ENCODE data around the gene RREB1.

The RREB1 gene

GRCh38 chr6:7135755-7136154 lies 28.0 kb downstream of the RREB1 start:
- peaks cover 13% of the 10 kb centered on the region for H3K4me1 ChIP-seq (ENCODE audit: control insufficient read depth, insufficient read depth, low read length)
- no peaks in the 10 kb centered on the region for H3K9me3 ChIP-seq (ENCODE audit: control insufficient read depth, low read length)
- no peak overlapping the region for H3K4me3 ChIP-seq (ENCODE audit: insufficient read depth, low read depth, low read length)
- no peaks in the 10 kb centered on the region for H3K36me3 ChIP-seq (ENCODE audit: control insufficient read depth, insufficient read depth, low read length)
- no peak overlapping the region for H3K27ac ChIP-seq (ENCODE audit: insufficient read depth, low read depth, low read length, poor library complexity, severe bottlenecking)
- H3K27me3 ChIP-seq (ENCODE audit: control insufficient read depth, insufficient read depth, low read length, poor library complexity, severe bottlenecking) = no peaks in the 10 kb centered on the region

DNA sequence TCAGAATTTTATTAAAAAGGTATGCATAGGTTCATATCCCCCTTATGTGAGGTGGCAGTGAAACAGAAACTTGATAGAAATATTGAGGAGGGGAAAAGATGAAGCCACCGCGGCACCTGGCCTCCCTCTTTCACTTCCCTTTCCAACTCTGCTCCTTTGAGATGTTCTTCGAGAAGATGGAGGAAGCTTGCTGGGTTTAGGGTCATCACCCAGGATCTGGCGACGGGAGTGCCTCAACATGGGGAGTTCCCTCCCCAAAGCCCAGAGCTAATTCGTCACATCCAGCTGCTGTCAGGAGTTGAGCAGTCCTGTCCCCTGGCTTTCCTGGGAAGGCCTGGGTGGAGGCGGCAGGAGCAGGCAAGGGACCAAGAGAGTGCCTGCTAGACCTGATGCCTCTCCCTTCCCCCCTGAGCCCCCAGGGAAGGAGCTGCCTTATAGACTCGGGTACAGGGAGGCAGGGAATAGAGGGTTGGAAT lies 29.1 kb downstream of the RREB1 start:
- Histone ChIP-seq H3K4me1 (ENCODE audit: control insufficient read depth, insufficient read depth, low read length) (peaks cover 13% of the 10 kb centered on the region), H3K27me3 (ENCODE audit: control insufficient read depth, insufficient read depth, low read length, poor library complexity, severe bottlenecking) (no peaks in the 10 kb centered on the region), H3K9me3 (ENCODE audit: control insufficient read depth, low read length) (no peaks in the 10 kb centered on the region), H3K27ac (ENCODE audit: insufficient read depth, low read depth, low read length, poor library complexity, severe bottlenecking) (no peak overlapping the region), H3K36me3 (ENCODE audit: control insufficient read depth, insufficient read depth, low read length) (no peaks in the 10 kb centered on the region), H3K4me3 (ENCODE audit: insufficient read depth, low read depth, low read length) (no peak overlapping the region)
- 73 to 75% methylated on average over 8 of the region's 8 CpGs for WGBS, 2 experiments

- Histone ChIP-seq H3K36me3 (ENCODE audit: control insufficient read depth, insufficient read depth, low read length) (no peaks in the 10 kb centered on the region), H3K27ac (ENCODE audit: insufficient read depth, low read depth, low read length, poor library complexity, severe bottlenecking) (no peak overlapping the region), H3K4me1 (ENCODE audit: control insufficient read depth, insufficient read depth, low read length) (peaks cover 13% of the 10 kb centered on the region), H3K27me3 (ENCODE audit: control insufficient read depth, insufficient read depth, low read length, poor library complexity, severe bottlenecking) (no peaks in the 10 kb centered on the region), H3K9me3 (ENCODE audit: control insufficient read depth, low read length) (no peaks in the 10 kb centered on the region), H3K4me3 (ENCODE audit: insufficient read depth, low read depth, low read length) (no peak overlapping the region)
- 24 to 35% methylated on average over 11 of the region's 11 CpGs for WGBS, 2 experiments
Measured at GRCh38 chr6:7137335-7138045, 29.7 kb downstream of the RREB1 start.

DNA sequence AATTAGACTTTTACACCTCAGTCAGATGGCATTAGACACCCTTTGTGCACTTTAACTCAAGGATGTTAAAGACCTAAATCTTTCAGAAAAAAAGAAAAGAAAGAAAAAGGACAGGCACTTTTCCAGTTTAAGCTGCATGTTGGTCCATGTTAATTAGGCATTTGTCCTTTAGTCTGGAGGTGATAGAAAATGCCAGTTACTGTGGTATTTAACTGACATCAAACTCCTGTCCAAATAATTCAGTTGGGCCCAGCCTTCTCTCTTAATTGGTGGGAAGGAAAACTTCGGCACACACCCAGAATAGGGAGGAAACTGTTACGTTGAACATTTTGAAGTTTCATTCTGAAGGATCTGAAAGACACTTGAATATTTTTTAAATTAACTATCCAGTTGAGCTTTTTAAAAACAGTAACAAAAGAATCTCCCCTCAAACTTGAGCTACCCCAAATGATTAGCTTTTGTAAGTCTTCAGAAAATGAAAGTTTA lies 30.3 kb downstream of the RREB1 start:
- WGBS, 2 experiments = 67 to 86% methylated on average over 1 to 2 of the region's 2 CpGs
- Histone ChIP-seq H3K36me3 (ENCODE audit: control insufficient read depth, insufficient read depth, low read length) (no peaks in the 10 kb centered on the region), H3K4me3 (ENCODE audit: insufficient read depth, low read depth, low read length) (no peak overlapping the region), H3K4me1 (ENCODE audit: control insufficient read depth, insufficient read depth, low read length) (peaks cover 13% of the 10 kb centered on the region), H3K9me3 (ENCODE audit: control insufficient read depth, low read length) (no peaks in the 10 kb centered on the region), H3K27ac (ENCODE audit: insufficient read depth, low read depth, low read length, poor library complexity, severe bottlenecking) (no peak overlapping the region), H3K27me3 (ENCODE audit: control insufficient read depth, insufficient read depth, low read length, poor library complexity, severe bottlenecking) (no peaks in the 10 kb centered on the region)

DNA sequence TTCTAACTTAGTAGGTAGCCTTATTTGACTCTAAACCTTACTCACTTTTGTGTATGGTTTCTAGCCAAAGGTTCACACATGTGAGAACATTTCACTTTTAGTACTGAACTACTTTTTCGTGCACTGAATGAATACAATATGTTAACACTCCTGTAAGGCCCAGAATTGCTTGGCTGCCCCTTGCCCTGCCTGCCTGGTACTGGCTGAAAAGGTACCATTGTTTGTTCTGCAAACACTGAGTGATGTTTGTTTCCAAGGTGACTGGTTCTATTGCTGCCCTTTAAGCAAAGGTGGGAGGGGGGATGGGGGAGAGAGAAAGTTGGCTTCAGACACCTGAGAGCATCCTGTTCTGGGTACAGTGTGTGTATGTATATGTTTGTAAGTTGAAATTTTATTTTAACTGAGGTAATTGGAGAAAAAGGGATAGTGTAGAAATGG lies 31.2 kb downstream of the RREB1 start:
- Histone ChIP-seq H3K4me3 (ENCODE audit: insufficient read depth, low read depth, low read length) (no peak overlapping the region), H3K4me1 (ENCODE audit: control insufficient read depth, insufficient read depth, low read length) (peaks cover 13% of the 10 kb centered on the region), H3K27me3 (ENCODE audit: control insufficient read depth, insufficient read depth, low read length, poor library complexity, severe bottlenecking) (no peaks in the 10 kb centered on the region), H3K9me3 (ENCODE audit: control insufficient read depth, low read length) (no peaks in the 10 kb centered on the region), H3K36me3 (ENCODE audit: control insufficient read depth, insufficient read depth, low read length) (no peaks in the 10 kb centered on the region), H3K27ac (ENCODE audit: insufficient read depth, low read depth, low read length, poor library complexity, severe bottlenecking) (no peak overlapping the region)
- 54 to 57% methylated on average over 1 of the region's 1 CpG for WGBS, 2 experiments

DNA sequence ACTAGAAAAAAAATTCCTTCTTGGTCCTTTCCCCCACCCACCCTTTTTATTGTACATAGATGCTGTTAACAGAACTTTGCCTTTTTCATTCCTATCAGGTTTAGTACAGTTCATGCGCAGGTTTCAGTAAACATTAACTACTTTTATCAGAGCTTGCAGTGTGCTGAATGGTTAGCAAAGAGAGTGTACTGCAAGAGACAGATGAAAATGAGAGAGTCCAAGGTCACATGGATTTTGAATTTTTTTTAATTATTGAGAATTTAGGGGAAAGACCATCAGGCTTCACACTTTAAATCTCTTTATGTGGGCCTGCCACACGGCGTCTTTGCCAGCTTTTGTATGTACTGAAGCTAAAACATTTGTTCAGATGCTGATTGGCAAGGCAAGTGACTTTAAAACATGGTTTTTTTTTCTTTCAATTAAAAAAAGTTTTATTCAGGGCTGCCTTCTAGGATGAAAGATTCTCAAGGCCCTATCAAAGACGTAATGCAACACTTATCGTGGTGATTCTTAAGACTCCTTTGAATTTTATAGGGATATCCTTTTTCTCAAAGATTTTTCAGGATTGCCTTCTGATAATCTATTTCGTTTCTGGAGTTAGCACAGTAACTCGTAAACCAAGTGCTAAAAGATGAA lies 32.2 kb downstream of the RREB1 start:
- 87 to 93% methylated on average over 7 of the region's 7 CpGs for WGBS, 2 experiments
- Histone ChIP-seq H3K27me3 (ENCODE audit: control insufficient read depth, insufficient read depth, low read length, poor library complexity, severe bottlenecking) (no peaks in the 10 kb centered on the region), H3K9me3 (ENCODE audit: control insufficient read depth, low read length) (no peaks in the 10 kb centered on the region), H3K4me1 (ENCODE audit: control insufficient read depth, insufficient read depth, low read length) (peaks cover 13% of the 10 kb centered on the region), H3K27ac (ENCODE audit: insufficient read depth, low read depth, low read length, poor library complexity, severe bottlenecking) (no peak overlapping the region), H3K4me3 (ENCODE audit: insufficient read depth, low read depth, low read length) (no peak overlapping the region), H3K36me3 (ENCODE audit: control insufficient read depth, insufficient read depth, low read length) (no peaks in the 10 kb centered on the region)

GRCh38 chr6:7140631-7141378 lies 33.0 kb downstream of the RREB1 start:
- WGBS, 2 experiments = 3 to 4% methylated on average over 66 to 67 of the region's 67 CpGs
- Histone ChIP-seq H3K4me3 (ENCODE audit: insufficient read depth, low read depth, low read length) (peak overlapping the region; percentile 55), H3K36me3 (ENCODE audit: control insufficient read depth, insufficient read depth, low read length) (no peaks in the 10 kb centered on the region), H3K4me1 (ENCODE audit: control insufficient read depth, insufficient read depth, low read length) (peaks cover 20% of the 10 kb centered on the region), H3K9me3 (ENCODE audit: control insufficient read depth, low read length) (no peaks in the 10 kb centered on the region), H3K27ac (ENCODE audit: insufficient read depth, low read depth, low read length, poor library complexity, severe bottlenecking) (no peak overlapping the region), H3K27me3 (ENCODE audit: control insufficient read depth, insufficient read depth, low read length, poor library complexity, severe bottlenecking) (no peaks in the 10 kb centered on the region)

GRCh38 chr6:7142228-7142801 lies 34.6 kb downstream of the RREB1 start:
- Histone ChIP-seq H3K9me3 (ENCODE audit: control insufficient read depth, low read length) (no peaks in the 10 kb centered on the region), H3K4me3 (ENCODE audit: insufficient read depth, low read depth, low read length) (no peak overlapping the region), H3K4me1 (ENCODE audit: control insufficient read depth, insufficient read depth, low read length) (peaks cover 31% of the 10 kb centered on the region), H3K27me3 (ENCODE audit: control insufficient read depth, insufficient read depth, low read length, poor library complexity, severe bottlenecking) (no peaks in the 10 kb centered on the region), H3K36me3 (ENCODE audit: control insufficient read depth, insufficient read depth, low read length) (no peaks in the 10 kb centered on the region), H3K27ac (ENCODE audit: insufficient read depth, low read depth, low read length, poor library complexity, severe bottlenecking) (no peak overlapping the region)
- 94 to 95% methylated on average over 25 of the region's 25 CpGs for WGBS, 2 experiments

DNA sequence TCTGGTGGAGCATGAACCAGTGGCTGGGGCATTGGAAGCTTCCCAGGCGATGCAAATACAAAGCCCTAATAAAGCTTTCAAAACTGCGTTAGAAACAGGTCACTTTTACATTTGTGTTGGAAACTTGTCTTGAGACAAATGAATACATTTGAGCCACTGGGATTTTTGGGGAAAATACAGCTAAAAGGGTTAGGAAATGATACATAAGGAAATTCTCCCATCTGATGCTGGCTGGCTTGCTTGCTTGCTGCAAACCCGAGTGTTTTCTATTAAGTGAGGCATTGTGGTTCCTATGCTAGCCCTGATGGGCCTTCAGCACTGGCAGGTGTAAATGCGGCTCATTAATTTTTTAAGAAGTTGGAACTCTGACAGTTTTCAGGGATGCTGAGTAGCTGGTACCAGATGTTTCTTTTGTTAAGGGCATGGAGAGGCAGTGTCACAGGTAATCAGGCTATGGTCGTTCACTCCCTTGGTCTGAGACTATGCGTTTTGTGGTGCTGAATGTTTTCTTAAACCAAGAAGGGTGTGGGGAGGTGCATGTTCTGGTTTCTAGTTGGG lies 35.2 kb downstream of the RREB1 start:
- no peaks in the 10 kb centered on the region for H3K27me3 ChIP-seq (ENCODE audit: control insufficient read depth, insufficient read depth, low read length, poor library complexity, severe bottlenecking)
- no peak overlapping the region for H3K27ac ChIP-seq (ENCODE audit: insufficient read depth, low read depth, low read length, poor library complexity, severe bottlenecking)
- WGBS, 2 experiments = 85% methylated on average over 6 of the region's 6 CpGs
- H3K9me3 ChIP-seq (ENCODE audit: control insufficient read depth, low read length) = no peaks in the 10 kb centered on the region
- H3K4me3 ChIP-seq (ENCODE audit: insufficient read depth, low read depth, low read length) = no peak overlapping the region
- peaks cover 26% of the 10 kb centered on the region for H3K4me1 ChIP-seq (ENCODE audit: control insufficient read depth, insufficient read depth, low read length)
- no peaks in the 10 kb centered on the region for H3K36me3 ChIP-seq (ENCODE audit: control insufficient read depth, insufficient read depth, low read length)

Data from ectodermal cell (in vitro differentiated cells).